IgD-negative memory B cell (primary cell): ENCODE measurements around the gene MAT1A. TPM values are rescaled to one million over a fixed set of nuclear protein-coding genes. Genes with fewer than 3 reads are reported as not detected.
A peak's percentile ranks its signal among the peaks of the same experiment; 100 is the strongest.
"Not testable (repeated sequence)": the region's sequence is repeated elsewhere in the genome, so short reads cannot be mapped to it uniquely, and the experiment has no call there.

Experiments used
- H3K27ac Mint-ChIP-seq, 3 donors: one replicate each; pipeline ENCODE4 v1.8.0; 2020 to 2022; ENCODE audit warnings: mild to moderate bottlenecking in 3 of 3, mixed read lengths in 3 of 3, moderate library complexity in 1 of 3
- H3K27me3 Mint-ChIP-seq: one replicate; pipeline ENCODE4 v1.8.0; 2021; ENCODE audit warnings: mixed read lengths
- H3K36me3 Mint-ChIP-seq: one replicate; pipeline ENCODE4 v1.8.0; 2020; ENCODE audit warnings: mild to moderate bottlenecking, mixed read lengths
- H3K4me1 Mint-ChIP-seq, 3 donors: one replicate each; pipeline ENCODE4 v1.8.0; 2020 to 2022; ENCODE audit warnings: mixed read lengths in 3 of 3, mild to moderate bottlenecking in 1 of 3
- H3K4me3 Mint-ChIP-seq, 4 donors: one replicate each; pipeline ENCODE4 v1.8.0; 2020 to 2022; ENCODE audit warnings: mild to moderate bottlenecking in 4 of 4, mixed read lengths in 4 of 4, moderate library complexity in 3 of 4
- H3K9me3 Mint-ChIP-seq, 3 donors: one replicate each; pipeline ENCODE4 v1.8.0; 2020 to 2021; ENCODE audit warnings: mixed read lengths in 3 of 3, mild to moderate bottlenecking in 1 of 3
- polyA plus RNA-seq: library from polyadenylated mRNA; unstranded; fragments of 300-500 nt; fragmentation: Illumina TruSeq; gene quantifications from one replicate; pipeline ENCODE4 v1.2.3, GENCODE V29; 2021

Gene MAT1A
- polyA plus RNA-seq, 1 donor from 2014 or later, result not detected

- H3K4me1 Mint-ChIP-seq, H3K27me3 Mint-ChIP-seq, H3K27ac Mint-ChIP-seq, H3K9me3 Mint-ChIP-seq, H3K36me3 Mint-ChIP-seq: not testable (repeated sequence)
- peak overlapping the region in 3 of 4 donors; percentile 52 to 76 (median 63) for H3K4me3 Mint-ChIP-seq
These were observed 54.9 kb downstream of the MAT1A start for GRCh38 chr10:80234331-80235235.

- not testable (repeated sequence) for H3K4me3 Mint-ChIP-seq, H3K4me1 Mint-ChIP-seq, H3K36me3 Mint-ChIP-seq, H3K9me3 Mint-ChIP-seq, H3K27ac Mint-ChIP-seq, H3K27me3 Mint-ChIP-seq
These were observed 55.6 kb downstream of the MAT1A start for GRCh38 chr10:80233871-80234270.

GRCh38 chr10:80226723-80227122, 62.7 kb downstream of the MAT1A start:
- not testable (repeated sequence) for H3K9me3 Mint-ChIP-seq, H3K4me1 Mint-ChIP-seq, H3K36me3 Mint-ChIP-seq, H3K27me3 Mint-ChIP-seq, H3K4me3 Mint-ChIP-seq
- H3K27ac Mint-ChIP-seq, result peak overlapping the region; percentile 33 to 68 (median 39)

GRCh38 chr10:80223031-80223419, 66.4 kb downstream of the MAT1A start:
- H3K4me3 Mint-ChIP-seq, H3K9me3 Mint-ChIP-seq, H3K27ac Mint-ChIP-seq, H3K4me1 Mint-ChIP-seq, H3K27me3 Mint-ChIP-seq, H3K36me3 Mint-ChIP-seq: not testable (repeated sequence)

Other genes with a start within 250 kb of the MAT1A start
- gene TMEM254, start 211.0 kb downstream of the MAT1A start, polyA plus RNA-seq, result 29.4 TPM
- not detected for gene PLAC9, start 156.9 kb downstream of the MAT1A start, polyA plus RNA-seq
- 243 TPM for gene ANXA11, start 84.1 kb downstream of the MAT1A start, polyA plus RNA-seq
- gene DYDC1, start 67.1 kb upstream of the MAT1A start, polyA plus RNA-seq, result not detected
- gene DYDC2, start 67.1 kb upstream of the MAT1A start, polyA plus RNA-seq, result not detected
- gene PRXL2A, start 118.9 kb upstream of the MAT1A start, polyA plus RNA-seq, result 13.2 TPM
- gene TSPAN14, start 164.7 kb upstream of the MAT1A start, polyA plus RNA-seq, result 45.0 TPM
- gene SH2D4B, start 248.2 kb upstream of the MAT1A start, polyA plus RNA-seq, result not detected